ENCODE data around the gene FLRT1. TPM values are rescaled to one million over a fixed set of nuclear protein-coding genes. Genes with fewer than 3 reads are reported as not detected.

Gene FLRT1
- total RNA-seq, 1 experiment from 2014 or later: 0.31 TPM

GRCh38 chr11:64008283-64008913, 27.3 kb upstream of the FLRT1 start:
- no peaks in the 10 kb centered on the region for H3K4me1 ChIP-seq (ENCODE audit: insufficient read depth, low read length)
- peak overlapping the region; percentile 42 to 79; a peak in 4 of 5 replicates for H3K4me3 Mint-ChIP-seq

More at GRCh38 chr11:64008283-64008913, 27.3 kb upstream of the FLRT1 start:
- no peak overlapping the region for H3K14ac ChIP-seq (ENCODE audit: insufficient read depth, low read length)
- no peak for TF ChIP-seq CTCF (conservative IDR thresholded peaks at IDR 0.05)
- H4K8ac ChIP-seq (replicated peaks; ENCODE audit: insufficient read length, low read depth, low read length): no peak overlapping the region
- Mint-ChIP-seq H3K27ac (no peak overlapping the region), H3K9me3 (peaks cover 9 to 14% of the 10 kb centered on the region in 2 experiments; a peak in 3 of 5 replicates), H3K27me3 (ENCODE audit: low read depth) (peaks cover 94% of the 10 kb centered on the region), H3K4me1 (peaks cover 14 to 24% of the 10 kb centered on the region in 2 experiments), H3K36me3 (ENCODE audit: insufficient read depth in 1 of 3, low read depth in 3 of 3) (peaks cover 2 to 10% (median 4%) of the 10 kb centered on the region in 3 experiments; a peak in 5 of 7 replicates)
- no peak overlapping the region for H3K4ac ChIP-seq (ENCODE audit: low read depth, low read length)
- peak overlapping the region; percentile 77 for H3K4me2 ChIP-seq (ENCODE audit: insufficient read depth, insufficient read length, low read length)
- peaks cover 11% of the 10 kb centered on the region for H3K23me2 ChIP-seq (ENCODE audit: insufficient read length, low read depth, low read length, poor library complexity, severe bottlenecking)
- no peak overlapping the region for H2BK15ac ChIP-seq (ENCODE audit: low read depth, low read length)
- H3K23ac ChIP-seq (ENCODE audit: insufficient read length, low read depth, low read length): no peak overlapping the region
- H2AK5ac ChIP-seq (ENCODE audit: insufficient read length, low read length): no peak overlapping the region
- peaks cover 32% of the 10 kb centered on the region; the same call in 1 of the 2 replicates for H3K27me3 ChIP-seq (ENCODE audit: insufficient read depth, low read length)
- H2BK120ac ChIP-seq (ENCODE audit: low read depth, low read length, poor library complexity, severe bottlenecking): no peak overlapping the region
- no peak overlapping the region for H3K18ac ChIP-seq (ENCODE audit: insufficient read length, low read depth, low read length)
- H2BK20ac ChIP-seq (ENCODE audit: low read depth, low read length, poor library complexity, severe bottlenecking): no peak overlapping the region
- no peak overlapping the region for H4K5ac ChIP-seq (ENCODE audit: insufficient read length, low read depth, low read length)
- H2BK5ac ChIP-seq (ENCODE audit: insufficient read length, low read length): no peak overlapping the region
- H2AFZ ChIP-seq (ENCODE audit: low read length): no peak overlapping the region
- H3K9me3 ChIP-seq (ENCODE audit: control insufficient read depth, low read depth, low read length): no peaks in the 10 kb centered on the region
- no peak overlapping the region for H3T11ph ChIP-seq (ENCODE audit: low read length)
- H2BK12ac ChIP-seq (ENCODE audit: insufficient read length, low read depth, low read length): no peak overlapping the region
- H4K20me1 ChIP-seq (ENCODE audit: control insufficient read depth, insufficient read depth, insufficient read length): no peaks in the 10 kb centered on the region
- no peak overlapping the region for H3K27ac ChIP-seq (ENCODE audit: insufficient read length, low read depth, low read length)
- no peak overlapping the region for H4K91ac ChIP-seq (ENCODE audit: insufficient read length, low read depth, low read length)
- no peak for DNase-seq
- no peak overlapping the region for H3K9ac ChIP-seq (ENCODE audit: extremely low read depth, insufficient read length, low read length)
- no peaks in the 10 kb centered on the region for H3K79me1 ChIP-seq (ENCODE audit: insufficient read depth, low read depth, low read length, poor library complexity, severe bottlenecking)
- no peak overlapping the region for H3K56ac ChIP-seq (ENCODE audit: insufficient read length, low read depth, low read length)
- H3K79me2 ChIP-seq (ENCODE audit: insufficient read depth, low read length): no peaks in the 10 kb centered on the region
- WGBS (ENCODE audit: extremely low coverage, insufficient read length, low lambda C conversion rate): no CpG with 5 or more reads among the region's 26 CpGs

Measured in H9 (cell line).